ENCODE measurements around the gene TOB2. TPM values are rescaled to one million over a fixed set of nuclear protein-coding genes. Genes with fewer than 3 reads are reported as not detected.
A peak's percentile ranks its signal among the peaks of the same experiment; 100 is the strongest.

The TOB2 gene
- total and polyA plus RNA-seq, 9 of the 15 experiments (the other 6 are each of a cell fraction or from before 2014, with no cell fraction given): 3.3 to 20.5 (median 7.3) TPM

DNA sequence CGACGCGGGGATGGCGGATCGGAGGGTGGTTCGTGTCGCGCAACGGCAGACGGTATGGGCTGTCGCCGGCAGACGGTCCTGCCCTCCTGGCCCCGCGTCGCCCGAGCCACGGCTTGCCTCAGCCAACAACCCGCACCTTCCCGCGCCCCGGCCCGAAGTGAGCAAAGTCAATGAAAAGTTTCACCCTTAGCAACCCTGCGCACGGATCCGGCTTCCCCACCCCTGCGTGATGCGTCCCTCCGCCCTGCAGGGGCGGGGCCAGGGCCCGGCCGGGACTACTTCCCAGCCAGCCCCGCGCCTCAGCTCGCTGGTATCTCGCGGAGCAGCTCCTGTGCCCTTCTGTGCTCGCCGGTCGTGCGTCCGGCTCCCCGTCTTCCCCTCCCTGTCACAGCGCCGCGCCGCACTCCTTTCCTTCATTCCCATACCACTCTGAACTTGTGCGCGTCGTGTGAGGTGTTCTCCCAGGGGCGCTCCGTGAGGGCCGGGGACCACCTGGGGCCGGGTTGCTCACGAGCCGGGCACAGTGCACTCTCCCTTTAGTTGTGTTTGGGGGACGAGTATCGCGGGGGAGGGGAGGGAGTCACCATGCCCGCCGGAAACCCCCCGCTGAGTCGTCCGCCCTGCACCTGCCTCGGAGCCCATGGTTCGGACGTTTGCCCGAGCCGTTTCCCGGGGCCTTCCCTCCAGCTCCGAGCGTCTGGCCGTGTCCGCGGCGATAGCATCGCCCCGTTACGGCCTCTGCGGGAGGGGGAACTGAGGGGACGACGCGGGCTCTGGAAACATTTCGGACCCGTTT, at the start of gene TOB2 (continued):
- TF ChIP-seq TAF7 (tag; IDR thresholded peaks at IDR 0.05) (peak; percentile 78; the same call in 1 of the 2 replicates), RBBP5 (IDR thresholded peaks at IDR 0.05; ENCODE audit: borderline replicate concordance, insufficient read depth, low read length, poor library complexity, severe bottlenecking) (no peak), ZNF589 (CRISPR knock-in tag; IDR thresholded peaks at IDR 0.05; ENCODE audit: low read depth) (no peak), GTF2E2 (tag; IDR thresholded peaks at IDR 0.05) (peak; percentile 82; the same call in 1 of the 2 replicates), WHSC1 (IDR thresholded peaks at IDR 0.05; ENCODE audit: low read length) (no peak), FOXA3 (CRISPR knock-in tag; conservative IDR thresholded peaks at IDR 0.05 in 1 of 2, IDR thresholded peaks at IDR 0.05 in 1 of 2) (peak in 1 of 2 experiments; percentile 74; a peak in 2 of 4 replicates), RBFOX2 (IDR thresholded peaks at IDR 0.05; ENCODE audit: low read depth, low read length) (peak; percentile 97), NR2C1 (IDR thresholded peaks at IDR 0.05) (no peak), NR2C1 (tag; IDR thresholded peaks at IDR 0.05) (0 out of 2 replicates have a peak, but pooled peaks have one; percentile 17), ZNF644 (tag; IDR thresholded peaks at IDR 0.05; ENCODE audit: low read depth) (no peak), NR4A1 (CRISPR knock-in tag; IDR thresholded peaks at IDR 0.05) (no peak), NR4A1 (tag; IDR thresholded peaks at IDR 0.05) (no peak), HLTF (IDR thresholded peaks at IDR 0.05) (no peak; the same call in 1 of the 2 replicates), ARID2 (IDR thresholded peaks at IDR 0.05) (no peak), SMC3 (conservative IDR thresholded peaks at IDR 0.05; ENCODE audit: insufficient read depth, low read depth, low read length) (no peak), HMG20A (CRISPR knock-in tag; conservative IDR thresholded peaks at IDR 0.05) (no peak), RBM39 (optimal IDR thresholded peaks at IDR 0.05; ENCODE audit: low read depth, low read length) (no peak), NRF1 (conservative IDR thresholded peaks at IDR 0.05 in 1 of 2, IDR thresholded peaks at IDR 0.05 in 1 of 2) (peak in 1 of 2 experiments; percentile 5; a peak in 2 of 4 replicates), ZNF77 (CRISPR knock-in tag; IDR thresholded peaks at IDR 0.05) (no peak), CREB1 (IDR thresholded peaks at IDR 0.05) (peak; percentile 73), CREB1 (CRISPR knock-in tag; IDR thresholded peaks at IDR 0.05) (peak; percentile 76), ARNT (IDR thresholded peaks at IDR 0.05) (no peak), ZNF41 (CRISPR knock-in tag; conservative IDR thresholded peaks at IDR 0.05) (no peak), ZNF239 (CRISPR knock-in tag; IDR thresholded peaks at IDR 0.05) (no peak), MBD2 (IDR thresholded peaks at IDR 0.05; ENCODE audit: borderline replicate concordance, low read depth) (peak; percentile 78)
- TF ChIP-seq, protein P1, sequence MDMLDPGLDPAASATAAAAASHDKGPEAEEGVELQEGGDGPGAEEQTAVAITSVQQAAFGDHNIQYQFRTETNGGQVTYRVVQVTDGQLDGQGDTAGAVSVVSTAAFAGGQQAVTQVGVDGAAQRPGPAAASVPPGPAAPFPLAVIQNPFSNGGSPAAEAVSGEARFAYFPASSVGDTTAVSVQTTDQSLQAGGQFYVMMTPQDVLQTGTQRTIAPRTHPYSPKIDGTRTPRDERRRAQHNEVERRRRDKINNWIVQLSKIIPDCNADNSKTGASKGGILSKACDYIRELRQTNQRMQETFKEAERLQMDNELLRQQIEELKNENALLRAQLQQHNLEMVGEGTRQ (CRISPR knock-in tag; IDR thresholded peaks at IDR 0.05): no peak
- TF ChIP-seq, protein P2, sequence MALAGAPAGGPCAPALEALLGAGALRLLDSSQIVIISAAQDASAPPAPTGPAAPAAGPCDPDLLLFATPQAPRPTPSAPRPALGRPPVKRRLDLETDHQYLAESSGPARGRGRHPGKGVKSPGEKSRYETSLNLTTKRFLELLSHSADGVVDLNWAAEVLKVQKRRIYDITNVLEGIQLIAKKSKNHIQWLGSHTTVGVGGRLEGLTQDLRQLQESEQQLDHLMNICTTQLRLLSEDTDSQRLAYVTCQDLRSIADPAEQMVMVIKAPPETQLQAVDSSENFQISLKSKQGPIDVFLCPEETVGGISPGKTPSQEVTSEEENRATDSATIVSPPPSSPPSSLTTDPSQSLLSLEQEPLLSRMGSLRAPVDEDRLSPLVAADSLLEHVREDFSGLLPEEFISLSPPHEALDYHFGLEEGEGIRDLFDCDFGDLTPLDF (CRISPR knock-in tag; IDR thresholded peaks at IDR 0.05): peak; percentile 83; the same call in 1 of the 2 replicates
- TF ChIP-seq, protein P3, sequence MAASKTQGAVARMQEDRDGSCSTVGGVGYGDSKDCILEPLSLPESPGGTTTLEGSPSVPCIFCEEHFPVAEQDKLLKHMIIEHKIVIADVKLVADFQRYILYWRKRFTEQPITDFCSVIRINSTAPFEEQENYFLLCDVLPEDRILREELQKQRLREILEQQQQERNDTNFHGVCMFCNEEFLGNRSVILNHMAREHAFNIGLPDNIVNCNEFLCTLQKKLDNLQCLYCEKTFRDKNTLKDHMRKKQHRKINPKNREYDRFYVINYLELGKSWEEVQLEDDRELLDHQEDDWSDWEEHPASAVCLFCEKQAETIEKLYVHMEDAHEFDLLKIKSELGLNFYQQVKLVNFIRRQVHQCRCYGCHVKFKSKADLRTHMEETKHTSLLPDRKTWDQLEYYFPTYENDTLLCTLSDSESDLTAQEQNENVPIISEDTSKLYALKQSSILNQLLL (CRISPR knock-in tag; IDR thresholded peaks at IDR 0.05; ENCODE audit: borderline replicate concordance): no peak

Measured in K562 (cell line).